ENCODE measurements around the gene PLA2G6. TPM values are rescaled to one million over a fixed set of nuclear protein-coding genes. Genes with fewer than 3 reads are reported as not detected.
"Not testable (repeated sequence)": the region's sequence is repeated elsewhere in the genome, so short reads cannot be mapped to it uniquely, and the experiment has no call there.

The PLA2G6 gene
- total RNA-seq, 2 experiments from 2014 or later, result 80.2 to 85.3 TPM

DNA sequence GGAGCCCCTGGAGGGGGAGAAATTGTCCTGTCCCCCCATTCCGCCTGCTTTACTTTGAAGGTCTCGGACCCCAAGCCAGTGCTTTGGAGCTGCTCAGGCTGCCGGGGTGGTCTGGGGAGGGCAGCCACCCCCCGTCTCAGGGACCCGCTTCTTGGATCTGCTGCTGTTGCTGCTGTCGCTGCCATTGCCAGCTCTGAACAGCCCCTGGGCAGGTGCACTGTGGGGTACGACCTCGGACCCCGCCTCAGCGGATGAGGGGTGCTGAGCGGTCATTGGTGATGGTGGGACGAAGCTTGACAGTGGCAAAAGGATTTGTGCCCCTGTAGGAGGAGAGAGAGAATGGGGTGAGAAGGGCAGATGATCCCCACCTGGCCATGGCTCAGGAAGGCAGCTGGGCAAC lies 96.6 kb downstream of the PLA2G6 start:
- CTCF ChIA-PET, result interaction anchor here (0.7 to 1.5 kb wide), 2 partner anchors 15 to 33 kb away, joined by 4 to 6 read pairs; no protein-coding TSS in a partner anchor
- Mint-ChIP-seq H3K4me3 (no peak overlapping the region), H3K4me1 (ENCODE audit: low read depth) (no peaks in the 10 kb centered on the region), H3K27ac (no peak overlapping the region), H3K9me3 (no peaks in the 10 kb centered on the region), H3K27me3 (ENCODE audit: low read depth) (peaks cover 19% of the 10 kb centered on the region), H3K36me3 (ENCODE audit: low read depth) (no peaks in the 10 kb centered on the region)
- intact Hi-C loops (cut with micrococcal nuclease), result no loop called here
- no peak for DNase-seq

GRCh38 chr22:38083931-38084631 lies 97.5 kb downstream of the PLA2G6 start, which contains the start of gene SLC16A8:
Gene SLC16A8, minus strand, starts transcription at chr22:38084184. Its CDS starts 1,311 bp downstream, at chr22:38082873.
- no peaks in the 10 kb centered on the region for H3K36me3 Mint-ChIP-seq (ENCODE audit: low read depth)
- DNase-seq, result no peak
- H3K27me3 Mint-ChIP-seq (ENCODE audit: low read depth), result peaks cover 23% of the 10 kb centered on the region
- no peak within 1 kb of the TSS for H3K27ac Mint-ChIP-seq
- CTCF ChIA-PET, result interaction anchor here (1.5 kb wide), 1 partner anchor 32 kb away, joined by 6 read pairs; no protein-coding TSS in a partner anchor
- no peak within 1 kb of the TSS for H3K4me3 Mint-ChIP-seq
- intact Hi-C loops (cut with micrococcal nuclease), result no loop called here
- no peaks in the 10 kb centered on the region for H3K9me3 Mint-ChIP-seq
- no peaks in the 10 kb centered on the region for H3K4me1 Mint-ChIP-seq (ENCODE audit: low read depth)

GRCh38 chr22:38082986-38083710 lies 98.5 kb downstream of the PLA2G6 start:
- no peak overlapping the region for H3K27ac Mint-ChIP-seq
- no peak for DNase-seq
- H3K4me1 Mint-ChIP-seq (ENCODE audit: low read depth), result no peaks in the 10 kb centered on the region
- no peaks in the 10 kb centered on the region for H3K36me3 Mint-ChIP-seq (ENCODE audit: low read depth)
- H3K27me3 Mint-ChIP-seq (ENCODE audit: low read depth), result peaks cover 20% of the 10 kb centered on the region
- CTCF ChIA-PET, result no interaction called here
- no peak overlapping the region for H3K4me3 Mint-ChIP-seq
- intact Hi-C loops (cut with micrococcal nuclease), result no loop called here
- no peaks in the 10 kb centered on the region for H3K9me3 Mint-ChIP-seq

GRCh38 chr22:38081941-38082828 lies 99.4 kb downstream of the PLA2G6 start:
- CTCF ChIA-PET, result no interaction called here
- no peak overlapping the region for H3K4me3 Mint-ChIP-seq
- no peaks in the 10 kb centered on the region for H3K4me1 Mint-ChIP-seq (ENCODE audit: low read depth)
- no peak for DNase-seq
- peaks cover 19% of the 10 kb centered on the region for H3K27me3 Mint-ChIP-seq (ENCODE audit: low read depth)
- intact Hi-C loops (cut with micrococcal nuclease), result no loop called here
- H3K9me3 Mint-ChIP-seq, result no peaks in the 10 kb centered on the region
- H3K36me3 Mint-ChIP-seq (ENCODE audit: low read depth), result no peaks in the 10 kb centered on the region
- H3K27ac Mint-ChIP-seq, result no peak overlapping the region

DNA sequence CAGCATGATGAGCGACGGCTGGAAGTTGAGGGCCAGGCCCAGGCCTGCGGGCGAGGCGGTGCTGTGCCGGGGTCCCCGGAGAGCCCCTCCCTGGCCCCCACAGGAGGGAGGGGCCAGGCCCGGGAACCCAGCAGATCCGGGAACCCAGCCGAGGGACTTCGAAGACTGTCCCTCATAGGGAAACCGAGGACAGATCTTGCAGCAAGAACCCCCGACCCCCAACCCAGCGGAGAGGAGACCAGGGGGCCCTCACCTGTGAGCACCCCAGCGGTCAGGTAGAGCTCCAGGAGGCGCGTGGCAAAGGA lies 100.0 kb downstream of the PLA2G6 start:
- CTCF ChIA-PET, result no interaction called here
- no peak overlapping the region for H3K27ac Mint-ChIP-seq
- H3K27me3 Mint-ChIP-seq (ENCODE audit: low read depth), result peaks cover 19% of the 10 kb centered on the region
- no peaks in the 10 kb centered on the region for H3K4me1 Mint-ChIP-seq (ENCODE audit: low read depth)
- DNase-seq, result no peak
- H3K4me3 Mint-ChIP-seq, result no peak overlapping the region
- no peaks in the 10 kb centered on the region for H3K36me3 Mint-ChIP-seq (ENCODE audit: low read depth)
- intact Hi-C loops (cut with micrococcal nuclease), result no loop called here
- H3K9me3 Mint-ChIP-seq, result no peaks in the 10 kb centered on the region

- DNase-seq, result no peak
- Mint-ChIP-seq H3K4me1 (ENCODE audit: low read depth) (no peaks in the 10 kb centered on the region), H3K4me3 (no peak overlapping the region), H3K27me3 (ENCODE audit: low read depth) (peaks cover 19% of the 10 kb centered on the region), H3K9me3 (no peaks in the 10 kb centered on the region), H3K27ac (no peak overlapping the region), H3K36me3 (ENCODE audit: low read depth) (no peaks in the 10 kb centered on the region)
- CTCF ChIA-PET, result no interaction called here
- intact Hi-C loops (cut with micrococcal nuclease), result no loop called here
Measured at GRCh38 chr22:38080850-38081635, 100.6 kb downstream of the PLA2G6 start.

GRCh38 chr22:38080474-38080849 lies 101.2 kb downstream of the PLA2G6 start:
- intact Hi-C loops (cut with micrococcal nuclease), result no loop called here

DNA sequence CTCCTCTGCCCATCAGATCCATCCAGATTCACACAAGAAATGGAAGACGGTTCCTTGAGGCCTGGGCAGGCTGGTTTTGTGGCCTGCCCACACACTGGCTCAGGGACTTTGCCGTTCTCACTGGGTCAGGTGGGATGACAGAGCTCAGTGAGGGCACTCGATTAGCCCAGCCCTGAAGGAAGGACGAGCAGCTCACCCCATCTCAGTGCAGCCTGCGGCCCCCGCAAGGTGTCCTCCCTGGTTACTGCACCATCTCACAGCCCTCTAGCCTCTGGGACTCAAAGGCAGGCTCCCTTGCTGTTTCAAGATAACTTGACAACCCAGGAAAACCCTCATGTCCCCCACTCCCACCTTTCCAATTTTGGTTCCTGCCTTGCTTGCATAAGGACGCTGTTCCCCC lies 101.8 kb downstream of the PLA2G6 start:
- Mint-ChIP-seq H3K4me3 (no peak overlapping the region), H3K36me3 (ENCODE audit: low read depth) (no peaks in the 10 kb centered on the region), H3K27ac (no peak overlapping the region), H3K27me3 (ENCODE audit: low read depth) (peaks cover 19% of the 10 kb centered on the region), H3K9me3 (no peaks in the 10 kb centered on the region), H3K4me1 (ENCODE audit: low read depth) (no peaks in the 10 kb centered on the region)
- intact Hi-C loops (cut with micrococcal nuclease), result no loop called here
- DNase-seq, result no peak
- CTCF ChIA-PET, result no interaction called here

More at GRCh38 chr22:38080474-38080849, 101.2 kb downstream of the PLA2G6 start:
- peaks cover 19% of the 10 kb centered on the region for H3K27me3 Mint-ChIP-seq (ENCODE audit: low read depth)
- H3K9me3 Mint-ChIP-seq, result no peaks in the 10 kb centered on the region
- H3K4me3 Mint-ChIP-seq, result no peak overlapping the region
- CTCF ChIA-PET, result no interaction called here
- no peaks in the 10 kb centered on the region for H3K36me3 Mint-ChIP-seq (ENCODE audit: low read depth)
- no peak for DNase-seq
- no peak overlapping the region for H3K27ac Mint-ChIP-seq
- H3K4me1 Mint-ChIP-seq (ENCODE audit: low read depth), result no peaks in the 10 kb centered on the region

DNA sequence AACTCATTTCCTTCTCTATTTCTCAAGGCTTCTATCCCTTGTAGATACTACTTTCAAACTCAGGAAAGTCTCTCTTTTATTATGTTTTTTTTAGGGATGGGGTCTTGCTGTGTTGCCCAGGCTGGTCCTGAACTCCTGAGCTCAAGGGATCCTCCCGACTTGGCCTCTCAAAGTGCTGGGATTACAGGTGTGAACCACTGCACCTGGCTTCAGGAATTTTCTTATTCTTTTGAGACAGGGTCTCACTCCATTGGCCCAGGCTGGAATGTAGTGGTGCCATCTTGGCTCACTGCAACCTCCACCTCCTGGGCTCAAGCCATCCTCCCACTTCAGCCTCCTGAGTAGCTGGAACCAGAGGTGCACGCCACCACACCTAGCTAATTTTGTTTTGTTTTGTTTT lies 102.4 kb downstream of the PLA2G6 start:
- H3K27ac Mint-ChIP-seq; H3K4me3 Mint-ChIP-seq; H3K36me3 Mint-ChIP-seq (ENCODE audit: low read depth); DNase-seq; intact Hi-C loops (cut with micrococcal nuclease); H3K9me3 Mint-ChIP-seq; H3K4me1 Mint-ChIP-seq (ENCODE audit: low read depth): not testable (repeated sequence)
- H3K27me3 Mint-ChIP-seq (ENCODE audit: low read depth), result peaks cover 19% of the 10 kb centered on the region
- CTCF ChIA-PET, result interaction anchor here (0.7 kb wide), 1 partner anchor 154 kb away, joined by 3 read pairs; no protein-coding TSS in a partner anchor

GRCh38 chr22:38078046-38078840 lies 103.4 kb downstream of the PLA2G6 start:
- Mint-ChIP-seq H3K9me3 (no peaks in the 10 kb centered on the region), H3K4me1 (ENCODE audit: low read depth) (no peaks in the 10 kb centered on the region), H3K27me3 (ENCODE audit: low read depth) (peaks cover 19% of the 10 kb centered on the region), H3K27ac (no peak overlapping the region), H3K36me3 (ENCODE audit: low read depth) (peaks cover 1% of the 10 kb centered on the region), H3K4me3 (no peak overlapping the region)
- CTCF ChIA-PET, result no interaction called here
- no peak for DNase-seq
- intact Hi-C loops (cut with micrococcal nuclease), result no loop called here

GRCh38 chr22:38077595-38077994 lies 104.0 kb downstream of the PLA2G6 start:
- peaks cover 4% of the 10 kb centered on the region for H3K36me3 Mint-ChIP-seq (ENCODE audit: low read depth)
- H3K4me3 Mint-ChIP-seq, result no peak overlapping the region
- H3K4me1 Mint-ChIP-seq (ENCODE audit: low read depth), result no peaks in the 10 kb centered on the region
- intact Hi-C loops (cut with micrococcal nuclease), result no loop called here
- H3K27ac Mint-ChIP-seq, result no peak overlapping the region
- CTCF ChIA-PET, result no interaction called here
- H3K9me3 Mint-ChIP-seq, result no peaks in the 10 kb centered on the region
- H3K27me3 Mint-ChIP-seq (ENCODE audit: low read depth), result peaks cover 19% of the 10 kb centered on the region
- DNase-seq, result no peak
